ENCODE measurements around the gene G0S2.
"Not testable (repeated sequence)": the region's sequence is repeated elsewhere in the genome, so short reads cannot be mapped to it uniquely, and the experiment has no call there.

G0S2 gene

DNA sequence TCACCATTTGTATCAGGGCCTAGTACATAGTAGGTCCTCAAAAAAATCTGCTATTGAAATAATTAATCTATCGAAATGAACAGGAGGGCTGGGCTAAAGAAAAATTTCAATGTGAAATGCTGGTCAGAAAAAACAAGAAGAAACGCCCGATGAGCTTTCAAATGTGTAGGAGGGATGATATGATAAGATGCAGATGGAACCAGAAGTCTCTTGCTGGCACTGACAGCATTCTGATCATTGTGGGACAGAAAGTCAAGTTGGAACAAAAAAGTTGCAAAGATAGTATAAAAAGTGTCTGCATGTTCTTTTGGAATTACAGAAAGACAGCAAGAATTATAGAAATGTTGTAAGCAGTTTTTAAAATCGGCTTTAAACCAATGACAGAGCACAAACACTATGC lies 11.1 kb downstream of the G0S2 start:
- Mint-ChIP-seq H3K4me1 (ENCODE audit: low read depth) (peaks cover 44% of the 10 kb centered on the region), H3K27ac (peak overlapping the region; percentile 72), H3K4me3 (peak overlapping the region; percentile 78), H3K27me3 (ENCODE audit: low read depth) (no peaks in the 10 kb centered on the region), H3K36me3 (ENCODE audit: low read depth) (peaks cover 21% of the 10 kb centered on the region), H3K9me3 (no peaks in the 10 kb centered on the region)

DNA sequence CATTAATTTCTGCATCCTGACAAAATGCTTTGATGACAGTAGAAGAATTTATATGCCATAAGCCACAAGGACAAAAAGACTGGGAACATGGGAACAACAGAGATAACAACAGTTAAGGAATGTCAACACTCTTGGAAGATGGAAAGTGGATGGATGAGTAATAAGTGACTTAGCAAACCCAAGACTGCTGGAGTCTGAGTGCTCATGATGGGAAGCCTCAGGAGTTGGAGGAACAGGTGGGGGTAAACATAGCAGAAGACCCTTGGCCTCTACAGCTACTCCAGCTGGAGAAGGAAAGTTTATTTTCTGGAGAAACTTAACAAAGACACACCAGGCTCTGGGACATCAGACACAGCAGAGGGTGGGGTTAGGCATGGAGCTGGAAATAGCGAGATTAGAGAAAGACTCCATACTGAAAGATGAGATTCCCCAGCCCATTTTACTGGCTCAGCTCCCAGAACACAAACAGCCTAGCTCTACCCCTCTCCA lies 13.6 kb downstream of the G0S2 start:
- Mint-ChIP-seq H3K9me3 (no peaks in the 10 kb centered on the region), H3K4me1 (ENCODE audit: low read depth) (peaks cover 60% of the 10 kb centered on the region), H3K27me3 (ENCODE audit: low read depth) (no peaks in the 10 kb centered on the region), H3K36me3 (ENCODE audit: low read depth) (peaks cover 20% of the 10 kb centered on the region), H3K27ac (no peak overlapping the region), H3K4me3 (no peak overlapping the region)

DNA sequence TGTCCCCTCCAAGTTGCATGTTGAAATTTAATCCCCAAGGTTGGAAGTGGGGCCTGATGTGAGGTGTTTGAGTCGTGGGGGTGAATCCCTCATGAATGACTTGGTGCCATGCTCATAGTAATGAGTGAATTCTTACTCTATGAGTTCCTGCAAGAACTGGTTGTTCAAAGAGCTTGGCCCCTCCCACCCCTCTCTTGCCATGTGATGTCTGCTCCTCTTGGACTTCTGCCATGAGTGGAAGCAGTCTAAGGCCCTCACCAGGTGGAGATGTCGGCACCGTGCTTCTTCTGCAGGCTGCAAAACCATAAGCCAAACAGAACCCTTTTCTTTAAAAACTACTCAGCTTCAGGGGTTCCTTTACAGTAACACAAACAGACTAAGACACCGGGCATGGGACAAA lies 14.3 kb downstream of the G0S2 start:
- Mint-ChIP-seq H3K27me3 (ENCODE audit: low read depth) (no peaks in the 10 kb centered on the region), H3K9me3 (no peaks in the 10 kb centered on the region), H3K27ac (no peak overlapping the region), H3K4me3 (no peak overlapping the region), H3K4me1 (ENCODE audit: low read depth) (peaks cover 63% of the 10 kb centered on the region), H3K36me3 (ENCODE audit: low read depth) (peaks cover 20% of the 10 kb centered on the region)

DNA sequence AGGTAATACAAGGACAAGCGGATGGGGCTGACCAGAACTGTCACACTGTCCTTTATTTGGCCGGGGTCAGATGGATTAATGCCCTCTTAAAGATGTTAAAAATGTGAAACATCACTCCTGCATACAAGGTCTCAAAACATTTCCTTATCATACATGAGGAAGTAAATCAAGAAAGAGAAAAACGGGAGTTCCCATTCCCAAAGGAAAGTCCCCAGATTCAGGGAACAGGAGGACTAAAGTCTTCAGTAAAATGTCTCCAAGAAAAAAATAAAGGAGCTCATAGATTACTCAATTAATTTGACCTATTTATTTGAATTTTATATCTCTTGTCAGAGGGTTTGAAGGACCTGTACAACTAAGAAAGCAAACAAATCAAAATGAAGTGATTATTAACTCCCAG lies 16.0 kb downstream of the G0S2 start:
- peaks cover 20% of the 10 kb centered on the region for H3K36me3 Mint-ChIP-seq (ENCODE audit: low read depth)
- H3K27me3 Mint-ChIP-seq (ENCODE audit: low read depth): no peaks in the 10 kb centered on the region
- no peaks in the 10 kb centered on the region for H3K9me3 Mint-ChIP-seq
- no peak overlapping the region for H3K4me3 Mint-ChIP-seq
- no peak overlapping the region for H3K27ac Mint-ChIP-seq
- H3K4me1 Mint-ChIP-seq (ENCODE audit: low read depth): peaks cover 56% of the 10 kb centered on the region

- Mint-ChIP-seq H3K27me3 (ENCODE audit: low read depth) (no peaks in the 10 kb centered on the region), H3K9me3 (no peaks in the 10 kb centered on the region), H3K4me1 (ENCODE audit: low read depth) (peaks cover 56% of the 10 kb centered on the region), H3K27ac (peak overlapping the region; percentile 10), H3K4me3 (no peak overlapping the region), H3K36me3 (ENCODE audit: low read depth) (peaks cover 19% of the 10 kb centered on the region)
Measured at GRCh38 chr1:209692296-209692695, 17.1 kb downstream of the G0S2 start.

DNA sequence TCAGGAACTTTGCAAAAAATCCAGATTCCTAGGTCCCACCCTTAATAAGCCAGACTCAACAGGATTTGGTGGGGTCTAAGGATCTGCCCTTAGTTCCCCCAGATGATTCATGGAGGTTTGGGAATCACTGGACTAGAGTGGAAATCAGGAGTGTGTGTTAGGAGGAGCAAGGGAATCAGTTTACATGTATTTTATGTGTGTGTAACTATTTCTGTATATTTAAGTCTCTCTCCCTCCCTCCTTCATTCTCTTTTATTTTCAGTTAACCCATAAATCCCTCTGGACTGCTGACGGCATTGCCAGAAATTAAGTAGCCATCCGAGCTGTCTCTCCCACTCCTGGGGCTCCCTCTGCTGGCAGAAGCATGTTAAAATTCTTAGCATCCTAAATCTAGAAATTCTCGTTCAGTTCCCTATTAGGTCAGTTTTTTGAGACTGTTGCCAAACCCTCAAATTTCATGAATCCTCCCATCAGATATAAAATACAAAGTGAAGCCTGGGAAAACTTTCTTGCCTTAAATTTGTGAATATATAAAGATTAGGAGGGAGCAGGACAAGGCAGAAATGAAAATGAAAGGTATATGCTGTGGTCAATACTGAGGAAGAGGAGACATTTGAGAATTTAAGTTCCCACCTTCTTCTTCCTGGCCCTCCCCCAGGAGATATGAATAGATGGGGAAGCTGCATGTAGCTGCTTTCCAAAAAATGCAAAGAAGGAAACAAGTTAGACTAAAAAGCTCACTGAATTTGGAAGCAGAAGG lies 17.7 kb downstream of the G0S2 start:
- Mint-ChIP-seq H3K4me1 (ENCODE audit: low read depth) (peaks cover 53% of the 10 kb centered on the region), H3K4me3 (peak overlapping the region; percentile 47), H3K36me3 (ENCODE audit: low read depth) (peaks cover 15% of the 10 kb centered on the region), H3K27ac (peak overlapping the region; percentile 67), H3K27me3 (ENCODE audit: low read depth) (no peaks in the 10 kb centered on the region), H3K9me3 (no peaks in the 10 kb centered on the region)

- peaks cover 58% of the 10 kb centered on the region for H3K4me1 Mint-ChIP-seq (ENCODE audit: low read depth)
- H3K27me3 Mint-ChIP-seq (ENCODE audit: low read depth): no peaks in the 10 kb centered on the region
- H3K27ac Mint-ChIP-seq: peak overlapping the region; percentile 64
- no peaks in the 10 kb centered on the region for H3K9me3 Mint-ChIP-seq
- no peak overlapping the region for H3K4me3 Mint-ChIP-seq
- H3K36me3 Mint-ChIP-seq (ENCODE audit: low read depth): peaks cover 10% of the 10 kb centered on the region
Measured at GRCh38 chr1:209696673-209697072, 21.5 kb downstream of the G0S2 start.

- peaks cover 61% of the 10 kb centered on the region for H3K4me1 Mint-ChIP-seq (ENCODE audit: low read depth)
- H3K27me3 Mint-ChIP-seq (ENCODE audit: low read depth): no peaks in the 10 kb centered on the region
- H3K9me3 Mint-ChIP-seq: no peaks in the 10 kb centered on the region
- peak overlapping the region; percentile 2 for H3K27ac Mint-ChIP-seq
- H3K36me3 Mint-ChIP-seq (ENCODE audit: low read depth): peaks cover 10% of the 10 kb centered on the region
- H3K4me3 Mint-ChIP-seq: no peak overlapping the region
Measured at GRCh38 chr1:209697126-209697525, 21.9 kb downstream of the G0S2 start.

GRCh38 chr1:209700686-209701085 lies 25.5 kb downstream of the G0S2 start:
- not testable (repeated sequence) for H3K27me3 Mint-ChIP-seq (ENCODE audit: low read depth); H3K9me3 Mint-ChIP-seq; H3K4me3 Mint-ChIP-seq; H3K27ac Mint-ChIP-seq
- Mint-ChIP-seq H3K36me3 (ENCODE audit: low read depth) (peaks cover 19% of the 10 kb centered on the region), H3K4me1 (ENCODE audit: low read depth) (peaks cover 59% of the 10 kb centered on the region)

- Mint-ChIP-seq H3K4me1 (ENCODE audit: low read depth) (peaks cover 53% of the 10 kb centered on the region), H3K27me3 (ENCODE audit: low read depth) (no peaks in the 10 kb centered on the region), H3K4me3 (no peak overlapping the region), H3K36me3 (ENCODE audit: low read depth) (peaks cover 32% of the 10 kb centered on the region), H3K9me3 (no peaks in the 10 kb centered on the region), H3K27ac (no peak overlapping the region)
Measured at GRCh38 chr1:209702832-209703231, 27.6 kb downstream of the G0S2 start.

DNA sequence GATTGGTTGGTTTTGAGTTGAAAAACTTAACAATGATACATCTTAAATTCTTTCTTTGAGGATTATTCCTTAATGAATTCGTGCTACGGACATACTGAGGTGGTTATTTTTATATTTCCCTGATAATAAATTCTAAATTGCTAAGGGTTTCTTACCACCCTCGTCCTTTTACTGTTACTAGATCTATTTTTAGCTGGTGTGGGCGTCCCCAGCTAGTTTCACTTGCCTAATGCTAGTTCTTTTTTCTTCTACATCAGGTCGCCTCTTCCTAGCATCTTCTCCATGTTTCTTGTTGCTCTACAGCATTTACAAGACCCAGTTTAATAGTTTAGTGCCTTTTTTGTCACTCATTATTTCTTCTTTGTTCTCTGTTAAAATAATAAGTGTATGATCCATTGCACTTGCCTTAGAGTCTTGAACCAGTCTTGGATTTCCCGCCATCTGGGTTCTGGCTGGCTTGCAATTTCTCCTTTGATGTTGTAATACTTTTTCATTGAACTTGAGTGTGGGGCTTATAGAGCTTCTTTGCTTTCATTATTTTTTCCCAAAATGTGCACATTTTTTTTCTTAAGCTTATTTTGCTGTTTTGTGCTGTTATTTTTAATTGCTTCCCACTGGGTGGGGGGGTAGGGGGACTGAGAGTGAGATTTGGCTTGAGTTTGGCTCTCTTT lies 28.8 kb downstream of the G0S2 start:
- peaks cover 35% of the 10 kb centered on the region for H3K36me3 Mint-ChIP-seq (ENCODE audit: low read depth)
- H3K4me3 Mint-ChIP-seq: peak overlapping the region; percentile 25
- H3K4me1 Mint-ChIP-seq (ENCODE audit: low read depth): peaks cover 47% of the 10 kb centered on the region
- peak overlapping the region; percentile 64 for H3K27ac Mint-ChIP-seq
- no peaks in the 10 kb centered on the region for H3K27me3 Mint-ChIP-seq (ENCODE audit: low read depth)
- no peaks in the 10 kb centered on the region for H3K9me3 Mint-ChIP-seq

GRCh38 chr1:209704584-209704983 lies 29.4 kb downstream of the G0S2 start, which contains the start of gene HSD11B1:
Gene HSD11B1, plus strand, starts transcription at chr1:209704846. Its CDS starts 97 bp downstream, at chr1:209704943.
- Mint-ChIP-seq H3K4me3 (peak within 1 kb of the TSS; percentile 25), H3K36me3 (ENCODE audit: low read depth) (peaks cover 32% of the 10 kb centered on the region), H3K9me3 (no peaks in the 10 kb centered on the region), H3K27ac (peak within 1 kb of the TSS; percentile 64), H3K4me1 (ENCODE audit: low read depth) (peaks cover 48% of the 10 kb centered on the region), H3K27me3 (ENCODE audit: low read depth) (no peaks in the 10 kb centered on the region)

DNA sequence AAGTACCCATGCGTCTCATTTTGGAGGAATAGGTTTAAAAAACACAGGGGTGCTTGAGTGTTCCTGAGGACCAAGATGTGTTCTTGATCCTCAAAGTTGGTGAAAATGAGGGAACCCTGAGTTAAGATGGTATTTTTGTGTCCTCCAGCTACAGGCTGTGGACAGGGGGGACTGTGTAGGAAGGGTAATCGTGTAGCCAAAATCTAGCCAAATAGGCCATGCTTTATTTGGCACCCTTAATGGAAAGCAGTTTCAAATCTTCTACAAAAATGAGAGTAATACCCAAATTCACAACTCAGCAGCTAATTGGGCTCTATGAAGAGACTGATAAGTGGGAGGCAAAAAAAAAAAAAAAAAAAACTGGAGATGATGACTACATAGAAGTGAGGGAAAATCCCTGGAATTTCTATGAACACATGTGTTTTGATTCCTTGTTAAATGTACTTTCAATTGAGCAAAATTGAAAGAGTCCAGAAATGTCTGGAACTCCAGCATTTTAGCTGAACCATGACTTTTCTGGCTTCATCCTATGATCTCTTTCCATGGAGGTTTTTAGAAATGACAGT lies 29.9 kb downstream of the G0S2 start:
- H3K27me3 Mint-ChIP-seq (ENCODE audit: low read depth): no peaks in the 10 kb centered on the region
- peak overlapping the region; percentile 11 for H3K27ac Mint-ChIP-seq
- H3K4me3 Mint-ChIP-seq: peak overlapping the region; percentile 6
- H3K4me1 Mint-ChIP-seq (ENCODE audit: low read depth): peaks cover 52% of the 10 kb centered on the region
- H3K9me3 Mint-ChIP-seq: no peaks in the 10 kb centered on the region
- H3K36me3 Mint-ChIP-seq (ENCODE audit: low read depth): peaks cover 32% of the 10 kb centered on the region

DNA sequence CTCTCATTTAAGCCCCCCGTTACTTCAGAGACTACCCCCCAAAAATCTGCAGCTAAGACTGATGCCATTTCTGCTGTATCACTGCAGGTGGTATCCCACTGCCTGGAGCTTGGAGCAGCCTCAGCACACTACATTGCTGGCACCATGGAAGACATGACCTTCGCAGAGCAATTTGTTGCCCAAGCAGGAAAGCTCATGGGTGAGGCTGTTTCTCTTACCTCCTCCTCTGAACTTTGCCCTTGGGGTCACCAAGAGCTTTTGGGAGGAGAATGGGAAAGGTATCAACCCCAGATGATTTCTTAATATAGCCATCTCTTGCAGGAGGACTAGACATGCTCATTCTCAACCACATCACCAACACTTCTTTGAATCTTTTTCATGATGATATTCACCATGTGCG lies 31.4 kb downstream of the G0S2 start:
- no peaks in the 10 kb centered on the region for H3K9me3 Mint-ChIP-seq
- H3K27ac Mint-ChIP-seq: no peak overlapping the region
- H3K36me3 Mint-ChIP-seq (ENCODE audit: low read depth): peaks cover 36% of the 10 kb centered on the region
- peaks cover 50% of the 10 kb centered on the region for H3K4me1 Mint-ChIP-seq (ENCODE audit: low read depth)
- H3K27me3 Mint-ChIP-seq (ENCODE audit: low read depth): no peaks in the 10 kb centered on the region
- H3K4me3 Mint-ChIP-seq: no peak overlapping the region

DNA sequence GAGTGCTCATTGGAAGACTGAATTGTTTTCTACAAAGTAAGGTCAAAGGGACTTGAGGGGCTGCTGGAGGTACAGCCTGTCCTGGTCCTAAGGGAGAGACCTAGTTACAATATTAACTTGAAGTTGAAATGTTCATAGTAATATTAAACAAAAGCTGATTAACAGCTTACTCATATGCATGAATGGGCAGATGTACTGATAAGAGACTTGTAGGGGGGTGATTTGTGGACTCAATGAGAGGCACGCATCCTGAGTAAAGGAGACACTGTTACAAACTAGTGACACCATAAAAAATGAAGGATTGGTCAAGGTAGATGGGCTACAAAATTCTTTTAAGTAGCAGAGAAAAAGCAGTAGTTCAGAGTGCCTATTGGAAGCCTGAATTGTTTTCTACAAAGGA lies 32.1 kb downstream of the G0S2 start:
- no peak overlapping the region for H3K27ac Mint-ChIP-seq
- H3K9me3 Mint-ChIP-seq: no peaks in the 10 kb centered on the region
- H3K4me3 Mint-ChIP-seq: no peak overlapping the region
- no peaks in the 10 kb centered on the region for H3K27me3 Mint-ChIP-seq (ENCODE audit: low read depth)
- H3K36me3 Mint-ChIP-seq (ENCODE audit: low read depth): peaks cover 36% of the 10 kb centered on the region
- peaks cover 47% of the 10 kb centered on the region for H3K4me1 Mint-ChIP-seq (ENCODE audit: low read depth)

All from T-helper 1 cell treated with Interleukin-12 subunit alpha and Interleukin-12 subunit beta and Interleukin-4 antibody, amounts not matched to agents 30 μg/mL and 1 μg/mL, for 36 hours (primary cell).